OCI-LY1 (cell line): ENCODE data around the gene FBN1.

ENCODE experiments used
- H2AFZ ChIP-seq: fragments of 200-600 bp; sonication (generic), shearing (Covaris generic); 2 replicates; pipeline ENCODE4 v1.6.0; 2014; ENCODE audit warnings: antibody characterized with exemption, mild to moderate bottlenecking, low read length
- H3F3A ChIP-seq: fragments of 200-600 bp; sonication (generic), shearing (Covaris generic); 2 replicates; pipeline ENCODE4 v1.6.0; 2014; ENCODE audit warnings: mild to moderate bottlenecking, antibody characterized with exemption, low read length, moderate library complexity; ENCODE audit not compliant: insufficient read depth
- H3K27ac ChIP-seq: fragments of 200-600 bp; sonication (generic); 2 replicates; pipeline ENCODE4 v1.5.1; 2014; ENCODE audit warnings: low read length, mixed run types, mild to moderate bottlenecking, low read depth; ENCODE audit not compliant: poor library complexity, severe bottlenecking
- H3K27me3 ChIP-seq: fragments of 200-600 bp; sonication (generic); 2 replicates; pipeline ENCODE4 v1.6.0; 2014; ENCODE audit warnings: antibody characterized with exemption, mild to moderate bottlenecking, low read length, moderate library complexity; ENCODE audit not compliant: insufficient read depth
- H3K36me3 ChIP-seq: fragments of 200-600 bp; sonication (generic); 2 replicates; pipeline ENCODE4 v1.6.1; 2014; ENCODE audit warnings: mild to moderate bottlenecking, antibody characterized with exemption, low read length, moderate library complexity, mixed read lengths; ENCODE audit not compliant: insufficient read depth
- H3K4me1 ChIP-seq: fragments of 200-600 bp; sonication (generic); 2 replicates; pipeline ENCODE4 v1.5.1; 2014; ENCODE audit warnings: mild to moderate bottlenecking, low read length, moderate library complexity; ENCODE audit not compliant: insufficient read depth, severe bottlenecking
- H3K4me2 ChIP-seq: fragments of 200-600 bp; sonication (generic), shearing (Covaris generic); 2 replicates; pipeline ENCODE4 v1.6.1; 2014; ENCODE audit warnings: low read length
- H3K4me3 ChIP-seq: fragments of 200-600 bp; sonication (generic); 2 replicates; pipeline ENCODE4 v1.5.1; 2014; ENCODE audit warnings: low read length, low read depth, mild to moderate bottlenecking, mixed read lengths; ENCODE audit not compliant: poor library complexity, severe bottlenecking
- H3K79me2 ChIP-seq: fragments of 200-600 bp; shearing (Covaris generic); 2 replicates; pipeline ENCODE4 v1.6.1; 2016; ENCODE audit warnings: mixed run types, low read length, mixed read lengths; ENCODE audit not compliant: insufficient read depth
- H3K9ac ChIP-seq: fragments of 200-600 bp; sonication (generic), shearing (Covaris generic); 2 replicates; pipeline ENCODE4 v1.6.1; 2014; ENCODE audit warnings: mild to moderate bottlenecking, low read length, mixed read lengths
- H3K9me2 ChIP-seq: fragments of 200-600 bp; sonication (generic), shearing (Covaris generic); 2 replicates; pipeline ENCODE4 v1.6.1; 2014; ENCODE audit warnings: low read depth, mild to moderate bottlenecking, low read length, mixed read lengths
- H3K9me3 ChIP-seq: fragments of 200-600 bp; shearing (Covaris generic); 2 replicates; pipeline ENCODE4 v1.6.1; 2014; ENCODE audit warnings: low read length, mixed read lengths
- H4K20me1 ChIP-seq: fragments of 200-600 bp; sonication (generic), shearing (Covaris generic); 2 replicates; pipeline ENCODE4 v1.6.0; 2016; ENCODE audit warnings: mild to moderate bottlenecking, low read length; ENCODE audit not compliant: insufficient read depth
- CTCF ChIP-seq: fragments of 200-600 bp; sonication (generic), shearing (Covaris generic); IDR thresholded peaks from 2 replicates; pipeline ENCODE4 v1.5.1; 2017; ENCODE audit warnings: mild to moderate bottlenecking, antibody characterized with exemption, low read length, moderate library complexity, mixed read lengths
- EZH2 ChIP-seq: fragments of 200-600 bp; sonication (generic), shearing (Covaris generic); IDR thresholded peaks from 2 replicates; pipeline ENCODE4 v1.8.0; 2017; ENCODE audit warnings: borderline replicate concordance, mixed run types, mild to moderate bottlenecking, antibody characterized with exemption, low read length, moderate library complexity, mixed read lengths

Gene FBN1

GRCh38 chr15:48451736-48452135, 193.8 kb downstream of the FBN1 start:
- H4K20me1 ChIP-seq = no peaks in the 10 kb centered on the region
- no peaks in the 10 kb centered on the region for H3K9me3 ChIP-seq
- H3K36me3 ChIP-seq = no peaks in the 10 kb centered on the region
- H3K4me1 ChIP-seq = no peaks in the 10 kb centered on the region
- no peaks in the 10 kb centered on the region for H3K79me2 ChIP-seq
- TF ChIP-seq CTCF = no peak
- H3K4me3 ChIP-seq = no peak overlapping the region
- H3K27me3 ChIP-seq = no peaks in the 10 kb centered on the region
- H3F3A ChIP-seq = no peaks in the 10 kb centered on the region
- H3K9me2 ChIP-seq = no peaks in the 10 kb centered on the region
- H3K27ac ChIP-seq = no peak overlapping the region
- no peak overlapping the region for H3K4me2 ChIP-seq
- H3K9ac ChIP-seq = no peak overlapping the region
- H2AFZ ChIP-seq = no peak overlapping the region

- H2AFZ ChIP-seq = no peak overlapping the region
- no peak for TF ChIP-seq CTCF
- no peak for TF ChIP-seq EZH2
- H3K36me3 ChIP-seq = no peaks in the 10 kb centered on the region
- H3F3A ChIP-seq = no peaks in the 10 kb centered on the region
- H3K27me3 ChIP-seq = no peaks in the 10 kb centered on the region
- no peaks in the 10 kb centered on the region for H3K4me1 ChIP-seq
- H4K20me1 ChIP-seq = no peaks in the 10 kb centered on the region
- H3K79me2 ChIP-seq = no peaks in the 10 kb centered on the region
- H3K4me2 ChIP-seq = no peak overlapping the region
- no peak overlapping the region for H3K9ac ChIP-seq
- H3K27ac ChIP-seq = no peak overlapping the region
- H3K9me3 ChIP-seq = no peaks in the 10 kb centered on the region
- H3K9me2 ChIP-seq = no peaks in the 10 kb centered on the region
- H3K4me3 ChIP-seq = no peak overlapping the region
Measured at GRCh38 chr15:48451241-48451640, 194.3 kb downstream of the FBN1 start.

GRCh38 chr15:48449734-48450133, 195.8 kb downstream of the FBN1 start:
- Histone ChIP-seq H3K4me1 (no peaks in the 10 kb centered on the region), H3K9me2 (no peaks in the 10 kb centered on the region), H3K9me3 (no peaks in the 10 kb centered on the region), H3K9ac (no peak overlapping the region), H3K4me2 (no peak overlapping the region), H3K27ac (no peak overlapping the region), H2AFZ (no peak overlapping the region), H3K36me3 (no peaks in the 10 kb centered on the region), H3F3A (no peaks in the 10 kb centered on the region), H3K79me2 (no peaks in the 10 kb centered on the region), H3K4me3 (no peak overlapping the region), H4K20me1 (no peaks in the 10 kb centered on the region), H3K27me3 (no peaks in the 10 kb centered on the region)
- TF ChIP-seq CTCF (no peak), EZH2 (no peak)
